ENCODE measurements around the gene C20orf202.
"Not testable (repeated sequence)": the region's sequence is repeated elsewhere in the genome, so short reads cannot be mapped to it uniquely, and the experiment has no call there.

Gene C20orf202

DNA sequence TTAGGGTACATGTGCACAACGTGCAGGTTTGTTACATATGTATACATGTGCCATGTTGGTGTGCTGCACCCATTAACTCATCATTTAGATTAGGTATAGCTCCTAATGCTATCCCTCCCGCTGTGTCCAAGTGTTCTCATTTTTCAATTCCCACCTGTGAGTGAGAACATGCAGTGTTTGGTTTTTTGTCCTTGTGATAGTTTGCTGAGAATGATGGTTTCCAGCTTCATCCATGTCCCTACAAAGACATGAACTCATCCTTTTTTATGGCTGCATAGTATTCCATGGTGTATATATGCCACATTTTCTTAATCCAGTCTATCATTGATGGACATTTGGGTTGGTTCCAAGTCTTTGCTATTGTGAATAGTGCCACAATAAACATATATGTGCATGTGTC, 47.0 kb downstream of the C20orf202 start:
- not testable (repeated sequence) for DNase-seq

DNA sequence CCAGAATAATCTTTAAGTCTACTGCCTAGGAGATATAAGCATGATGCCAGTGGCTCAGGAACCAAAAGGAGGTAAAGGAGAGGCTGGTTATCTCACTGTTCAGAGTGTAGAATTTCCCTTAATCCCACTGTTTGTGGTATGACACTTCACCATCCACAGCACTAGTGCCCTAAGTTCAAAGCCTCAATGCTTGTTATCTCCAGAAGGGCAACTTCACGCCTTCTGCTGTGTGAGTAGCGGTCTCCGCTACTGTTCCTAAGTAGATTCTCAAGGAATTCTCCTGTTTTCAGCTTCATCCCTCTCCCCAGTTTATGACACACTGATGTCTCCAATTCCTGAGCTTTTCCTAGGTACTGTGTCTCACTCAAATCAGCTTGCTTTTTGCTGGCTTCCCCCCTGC, 49.2 kb downstream of the C20orf202 start:
- no peak for DNase-seq

DNA sequence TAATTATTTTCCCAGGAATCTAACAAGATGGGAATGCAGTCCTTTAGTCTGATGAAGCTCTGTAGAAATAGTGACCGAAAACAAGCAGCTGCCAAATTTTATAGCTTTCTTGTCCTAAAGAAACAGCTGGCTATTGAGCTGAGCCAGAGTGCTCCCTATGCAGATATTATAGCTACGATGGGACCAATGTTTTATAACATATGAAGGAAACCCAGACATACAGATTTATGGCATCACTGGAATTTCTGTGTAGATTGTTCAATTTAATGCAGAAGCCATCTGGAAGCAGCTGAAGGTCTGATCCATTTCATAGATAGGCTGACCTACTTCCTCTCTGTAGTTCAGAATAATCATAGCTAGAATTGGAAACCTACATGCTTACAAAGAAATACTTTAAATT, 51.0 kb downstream of the C20orf202 start:
- no peak for DNase-seq

DNA sequence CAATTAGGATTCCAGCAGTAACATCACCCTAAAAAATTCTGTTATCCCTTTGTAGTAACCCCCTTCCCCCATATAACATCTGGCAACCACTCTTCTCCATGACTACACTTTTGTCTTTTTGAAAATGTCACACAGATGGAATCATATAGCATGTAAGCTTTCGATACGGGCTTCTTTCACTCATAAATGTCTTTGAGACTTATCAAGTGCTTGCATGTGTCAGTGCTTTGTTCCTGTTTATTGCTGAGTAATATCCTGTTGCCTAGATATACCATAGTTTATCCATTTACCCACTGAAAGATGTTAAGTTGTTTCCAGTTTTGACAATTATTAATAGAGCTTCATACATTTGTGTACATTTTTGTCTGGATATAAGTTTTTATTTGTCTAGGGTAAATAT, 52.4 kb downstream of the C20orf202 start:
- no peak for DNase-seq

Measured in NCI-H2171 treated with DMSO at 0.1 percent for 48 hours (cell line).